GM12891 (cell line): ENCODE measurements around the gene GTF3C6.
"Not testable (repeated sequence)": the region's sequence is repeated elsewhere in the genome, so short reads cannot be mapped to it uniquely, and the experiment has no call there.

Experiments used
- POLR2A ChIP-seq: IDR thresholded peaks from 2 replicates; pipeline ENCODE4 v1.6.1; 2011; ENCODE audit warnings: low read depth, low read length, control low read depth
- POU2F2 ChIP-seq: IDR thresholded peaks from 2 replicates; pipeline ENCODE4 v1.6.1; 2011; ENCODE audit warnings: low read depth, mild to moderate bottlenecking, control low read depth, low read length, moderate library complexity

DNA sequence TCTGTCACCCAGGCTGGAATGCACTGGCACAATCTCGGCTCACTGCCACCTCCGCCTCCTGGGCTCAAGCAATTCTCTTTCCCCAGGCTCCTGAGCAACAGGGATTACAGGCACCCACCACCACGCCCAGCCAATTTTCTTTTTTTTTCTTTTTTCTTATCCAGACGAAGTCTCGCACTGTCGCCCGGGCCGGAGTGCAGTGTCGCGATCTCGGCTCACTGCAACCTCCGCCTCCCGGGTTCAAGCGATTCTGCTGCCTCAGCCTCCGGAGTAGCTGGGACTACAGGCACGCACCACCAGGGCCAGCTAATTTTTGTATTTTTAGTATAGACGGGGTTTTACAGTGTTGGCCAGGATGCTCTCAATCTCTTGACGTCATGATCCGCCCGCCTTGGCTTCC lies 4.1 kb downstream of the GTF3C6 start:
- not testable (repeated sequence) for TF ChIP-seq POLR2A, POU2F2
